ENCODE measurements around the gene FADS2. TPM values are rescaled to one million over a fixed set of nuclear protein-coding genes. Genes with fewer than 3 reads are reported as not detected.

Gene FADS2
- total and polyA plus RNA-seq, 9 of the 15 experiments (the other 6 are each of a cell fraction or from before 2014, with no cell fraction given), result 2.9 to 42.8 (median 16.2) TPM

DNA sequence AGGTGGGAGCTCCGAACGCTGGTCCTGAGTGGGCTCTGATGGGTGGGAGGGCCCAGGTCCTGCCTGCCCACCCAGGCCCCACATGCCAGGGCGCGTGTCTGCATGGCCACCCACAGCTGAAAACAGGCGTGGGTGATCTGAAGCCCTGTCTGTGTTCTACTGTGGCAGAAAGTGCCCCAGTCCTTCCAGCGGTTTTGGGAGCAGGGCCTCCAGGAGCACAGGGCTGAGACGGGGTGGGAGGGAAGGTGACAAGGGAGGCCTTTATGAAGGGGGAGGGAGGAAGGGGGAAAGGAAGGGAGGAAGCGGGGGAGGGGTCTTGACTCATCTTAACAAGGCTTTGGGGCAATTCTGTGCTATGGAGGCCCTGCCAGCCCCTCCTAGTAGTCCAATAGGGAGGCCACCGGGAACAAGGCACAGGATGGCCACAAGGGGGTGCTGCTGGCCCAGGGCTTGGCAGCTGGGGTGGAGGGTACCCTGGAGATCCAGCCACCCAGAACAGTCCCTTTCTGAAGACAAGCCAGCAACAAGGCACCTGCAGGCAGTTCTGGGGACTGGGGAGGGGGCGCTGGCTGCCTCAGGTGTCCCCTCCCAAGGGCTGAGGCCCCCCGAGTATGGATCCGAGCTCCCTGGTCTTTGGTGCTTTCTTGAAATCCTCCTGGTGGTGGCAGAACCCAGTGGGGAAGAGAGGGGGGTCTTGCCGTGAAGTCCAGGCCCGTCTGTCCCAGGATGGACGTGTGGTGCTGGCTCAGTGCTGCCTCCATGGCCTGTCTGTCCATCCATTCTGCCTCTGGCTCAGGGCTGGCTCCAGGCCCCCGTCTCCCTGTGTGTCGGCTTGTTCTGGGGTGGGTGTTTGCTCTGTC, 69.5 kb downstream of the FADS2 start (continued):
- TF ChIP-seq, protein P1, sequence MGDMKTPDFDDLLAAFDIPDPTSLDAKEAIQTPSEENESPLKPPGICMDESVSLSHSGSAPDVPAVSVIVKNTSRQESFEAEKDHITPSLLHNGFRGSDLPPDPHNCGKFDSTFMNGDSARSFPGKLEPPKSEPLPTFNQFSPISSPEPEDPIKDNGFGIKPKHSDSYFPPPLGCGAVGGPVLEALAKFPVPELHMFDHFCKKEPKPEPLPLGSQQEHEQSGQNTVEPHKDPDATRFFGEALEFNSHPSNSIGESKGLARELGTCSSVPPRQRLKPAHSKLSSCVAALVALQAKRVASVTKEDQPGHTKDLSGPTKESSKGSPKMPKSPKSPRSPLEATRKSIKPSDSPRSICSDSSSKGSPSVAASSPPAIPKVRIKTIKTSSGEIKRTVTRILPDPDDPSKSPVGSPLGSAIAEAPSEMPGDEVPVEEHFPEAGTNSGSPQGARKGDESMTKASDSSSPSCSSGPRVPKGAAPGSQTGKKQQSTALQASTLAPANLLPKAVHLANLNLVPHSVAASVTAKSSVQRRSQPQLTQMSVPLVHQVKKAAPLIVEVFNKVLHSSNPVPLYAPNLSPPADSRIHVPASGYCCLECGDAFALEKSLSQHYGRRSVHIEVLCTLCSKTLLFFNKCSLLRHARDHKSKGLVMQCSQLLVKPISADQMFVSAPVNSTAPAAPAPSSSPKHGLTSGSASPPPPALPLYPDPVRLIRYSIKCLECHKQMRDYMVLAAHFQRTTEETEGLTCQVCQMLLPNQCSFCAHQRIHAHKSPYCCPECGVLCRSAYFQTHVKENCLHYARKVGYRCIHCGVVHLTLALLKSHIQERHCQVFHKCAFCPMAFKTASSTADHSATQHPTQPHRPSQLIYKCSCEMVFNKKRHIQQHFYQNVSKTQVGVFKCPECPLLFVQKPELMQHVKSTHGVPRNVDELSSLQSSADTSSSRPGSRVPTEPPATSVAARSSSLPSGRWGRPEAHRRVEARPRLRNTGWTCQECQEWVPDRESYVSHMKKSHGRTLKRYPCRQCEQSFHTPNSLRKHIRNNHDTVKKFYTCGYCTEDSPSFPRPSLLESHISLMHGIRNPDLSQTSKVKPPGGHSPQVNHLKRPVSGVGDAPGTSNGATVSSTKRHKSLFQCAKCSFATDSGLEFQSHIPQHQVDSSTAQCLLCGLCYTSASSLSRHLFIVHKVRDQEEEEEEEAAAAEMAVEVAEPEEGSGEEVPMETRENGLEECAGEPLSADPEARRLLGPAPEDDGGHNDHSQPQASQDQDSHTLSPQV (IDR thresholded peaks at IDR 0.05), result 0 out of 2 replicates have a peak, but pooled peaks have one; percentile 46
- TF ChIP-seq FOXK2 (conservative IDR thresholded peaks at IDR 0.05 in 1 of 2, IDR thresholded peaks at IDR 0.05 in 1 of 2; ENCODE audit: low read depth in 2 of 2) (0 out of 4 replicates have a peak, but pooled peaks of 1 of the 2 experiments have one; percentile 15), ZNF561 (CRISPR knock-in tag; conservative IDR thresholded peaks at IDR 0.05) (no peak), MYC (IDR thresholded peaks at IDR 0.05; ENCODE audit: low read depth, low read length) (no peak), MYC (CRISPR knock-in tag; IDR thresholded peaks at IDR 0.05; ENCODE audit: borderline replicate concordance, low read depth) (no peak), ZNF644 (tag; IDR thresholded peaks at IDR 0.05; ENCODE audit: low read depth) (no peak), CBFB (CRISPR knock-in tag; IDR thresholded peaks at IDR 0.05) (peak; percentile 48; the same call in 1 of the 2 replicates), ZBED1 (IDR thresholded peaks at IDR 0.05) (0 out of 2 replicates have a peak, but pooled peaks have one; percentile 43), RBM39 (optimal IDR thresholded peaks at IDR 0.05; ENCODE audit: low read depth, low read length) (no peak), MTA3 (IDR thresholded peaks at IDR 0.05; ENCODE audit: borderline replicate concordance) (0 out of 2 replicates have a peak, but pooled peaks have one; percentile 38), TOE1 (IDR thresholded peaks at IDR 0.05; ENCODE audit: borderline replicate concordance) (0 out of 2 replicates have a peak, but pooled peaks have one; percentile 28), TOE1 (CRISPR knock-in tag; IDR thresholded peaks at IDR 0.05; ENCODE audit: borderline replicate concordance, low read depth) (no peak), SRF (CRISPR knock-in tag; IDR thresholded peaks at IDR 0.05) (0 out of 4 replicates have a peak, but pooled peaks of 1 of the 2 experiments have one; percentile 27), RAD21 (CRISPR knock-in tag; conservative IDR thresholded peaks at IDR 0.05 in 1 of 2, IDR thresholded peaks at IDR 0.05 in 1 of 2) (peak; percentile 88 to 95)
